ENCODE data around the gene LACTB.
"Not testable (repeated sequence)": the region's sequence is repeated elsewhere in the genome, so short reads cannot be mapped to it uniquely, and the experiment has no call there.

The LACTB gene

DNA sequence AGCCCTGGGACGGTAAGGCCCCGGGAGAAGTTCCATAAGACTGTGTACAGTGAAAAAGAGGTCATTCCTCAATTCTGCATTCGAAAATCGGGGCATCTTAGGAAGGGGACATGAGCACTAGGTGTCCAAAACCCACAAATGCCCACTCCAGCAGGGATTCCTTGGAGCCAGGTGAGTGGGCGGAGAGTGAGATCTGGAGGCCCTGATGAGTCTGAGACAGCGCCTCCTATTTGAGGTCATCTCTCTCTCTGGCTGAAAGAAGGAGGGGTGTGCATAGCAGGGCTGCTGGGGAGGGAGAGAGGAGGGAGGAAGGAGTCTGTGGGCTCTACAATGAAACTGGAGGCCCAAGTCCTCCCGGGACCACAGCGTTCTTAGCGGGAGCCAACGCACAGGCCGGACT is 38.1 kb upstream of the LACTB start:
- no peak overlapping the region for H3K4me3 Mint-ChIP-seq
- no peaks in the 10 kb centered on the region for H3K9me3 Mint-ChIP-seq
- no peaks in the 10 kb centered on the region for H3K4me1 Mint-ChIP-seq
- H3K36me3 Mint-ChIP-seq: no peaks in the 10 kb centered on the region
- H3K27ac Mint-ChIP-seq: no peak overlapping the region
- ATAC-seq (ENCODE audit: low read depth): no peak
- peaks cover 6% of the 10 kb centered on the region for H3K27me3 Mint-ChIP-seq
- no peak for DNase-seq (ENCODE audit: low spot score in 2 of 2)

DNA sequence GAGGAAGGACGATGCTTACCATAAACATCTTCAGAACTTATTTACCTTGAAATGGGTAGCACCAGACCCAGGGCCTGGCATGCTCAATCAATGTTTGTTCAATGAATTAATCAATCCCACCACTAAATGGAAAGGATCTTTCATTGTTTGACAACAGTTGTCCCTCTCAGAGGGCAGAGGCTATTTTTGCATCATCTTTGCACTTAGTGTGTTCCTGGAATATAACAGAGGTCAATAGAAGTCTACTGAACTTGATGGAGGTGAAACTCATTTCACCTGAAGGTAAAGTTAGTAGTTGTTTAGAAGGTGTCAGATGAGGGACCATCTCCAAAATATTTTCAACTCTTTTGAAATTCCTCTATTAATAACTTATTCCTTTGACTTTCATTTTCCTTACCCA is 36.9 kb upstream of the LACTB start:
- H3K36me3 Mint-ChIP-seq: no peaks in the 10 kb centered on the region
- no peak overlapping the region for H3K4me3 Mint-ChIP-seq
- H3K9me3 Mint-ChIP-seq: no peaks in the 10 kb centered on the region
- ATAC-seq (ENCODE audit: low read depth) (no peak), DNase-seq (ENCODE audit: low spot score in 2 of 2) (no peak)
- peaks cover 5% of the 10 kb centered on the region for H3K4me1 Mint-ChIP-seq
- H3K27ac Mint-ChIP-seq: no peak overlapping the region
- peaks cover 6% of the 10 kb centered on the region for H3K27me3 Mint-ChIP-seq

DNA sequence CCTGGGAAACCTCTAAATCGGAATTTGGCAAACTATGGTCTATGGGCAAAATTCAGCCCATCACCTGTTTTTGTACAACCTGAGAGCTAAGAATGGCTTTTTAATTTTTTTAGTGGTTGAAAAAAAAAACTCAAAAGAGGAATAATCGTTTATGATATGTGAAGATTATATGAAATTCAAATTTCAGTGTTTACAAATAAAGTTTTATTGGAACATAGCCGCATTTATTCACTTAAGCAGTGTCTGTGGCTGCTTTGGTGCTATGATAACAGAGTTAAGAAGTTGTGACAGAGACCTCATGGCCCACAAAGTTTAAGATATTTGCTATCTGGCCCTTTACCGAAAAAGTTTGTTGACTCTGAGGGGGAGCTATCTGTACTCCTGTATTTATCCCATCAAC is 36.4 kb upstream of the LACTB start:
- Mint-ChIP-seq H3K27ac (no peak overlapping the region), H3K27me3 (peaks cover 6% of the 10 kb centered on the region), H3K4me3 (no peak overlapping the region), H3K4me1 (peaks cover 5% of the 10 kb centered on the region), H3K36me3 (no peaks in the 10 kb centered on the region), H3K9me3 (no peaks in the 10 kb centered on the region)
- no peak for ATAC-seq (ENCODE audit: low read depth)
- DNase-seq (ENCODE audit: low spot score in 2 of 2): no peak

DNA sequence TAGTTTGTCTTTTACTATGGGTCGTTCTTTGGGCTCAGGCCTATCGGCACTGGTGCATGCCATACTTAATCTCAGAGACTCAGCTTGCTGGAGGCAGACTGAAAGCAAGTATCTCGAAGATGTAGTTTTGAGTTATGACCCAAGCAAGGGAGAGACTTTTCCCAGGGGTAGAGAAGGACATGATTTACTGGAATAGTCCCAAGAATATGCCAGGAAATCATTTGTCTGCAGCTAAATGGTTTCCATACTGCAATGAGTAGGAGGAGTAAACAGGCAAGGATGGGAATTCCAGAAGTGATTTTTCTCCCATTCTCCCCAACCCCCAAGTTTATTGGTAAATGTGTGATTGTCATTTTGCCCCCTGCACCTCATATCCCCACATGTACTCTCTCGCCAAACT is 35.4 kb upstream of the LACTB start:
- Mint-ChIP-seq H3K27me3 (peaks cover 6% of the 10 kb centered on the region), H3K9me3 (no peaks in the 10 kb centered on the region), H3K4me1 (peaks cover 5% of the 10 kb centered on the region), H3K4me3 (no peak overlapping the region), H3K27ac (no peak overlapping the region), H3K36me3 (no peaks in the 10 kb centered on the region)
- ATAC-seq (ENCODE audit: low read depth): no peak
- DNase-seq (ENCODE audit: low spot score in 2 of 2): no peak

DNA sequence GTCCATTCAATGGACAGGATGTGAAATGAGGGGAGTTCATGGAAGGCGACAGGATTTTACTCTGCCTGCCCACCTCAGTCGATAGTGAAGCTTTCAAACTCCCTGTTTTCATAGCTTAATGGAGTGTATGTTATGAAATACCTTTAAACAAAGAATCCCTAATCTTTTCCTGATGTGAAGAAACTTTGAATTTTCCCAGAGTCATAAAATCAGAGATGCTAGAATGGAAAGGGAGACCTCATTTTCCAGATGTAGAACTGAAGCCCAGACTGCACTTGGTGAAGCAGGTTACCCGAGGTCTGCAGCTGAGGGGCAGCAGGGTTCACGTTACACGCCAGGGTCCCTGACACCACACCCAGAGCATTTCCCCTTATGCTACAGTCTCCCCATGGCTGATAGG is 34.7 kb upstream of the LACTB start:
- Mint-ChIP-seq H3K27ac (no peak overlapping the region), H3K9me3 (no peaks in the 10 kb centered on the region), H3K4me3 (no peak overlapping the region), H3K4me1 (peaks cover 5% of the 10 kb centered on the region), H3K36me3 (no peaks in the 10 kb centered on the region), H3K27me3 (peaks cover 3% of the 10 kb centered on the region)
- no peak for ATAC-seq (ENCODE audit: low read depth)
- DNase-seq (ENCODE audit: low spot score in 2 of 2): no peak

DNA sequence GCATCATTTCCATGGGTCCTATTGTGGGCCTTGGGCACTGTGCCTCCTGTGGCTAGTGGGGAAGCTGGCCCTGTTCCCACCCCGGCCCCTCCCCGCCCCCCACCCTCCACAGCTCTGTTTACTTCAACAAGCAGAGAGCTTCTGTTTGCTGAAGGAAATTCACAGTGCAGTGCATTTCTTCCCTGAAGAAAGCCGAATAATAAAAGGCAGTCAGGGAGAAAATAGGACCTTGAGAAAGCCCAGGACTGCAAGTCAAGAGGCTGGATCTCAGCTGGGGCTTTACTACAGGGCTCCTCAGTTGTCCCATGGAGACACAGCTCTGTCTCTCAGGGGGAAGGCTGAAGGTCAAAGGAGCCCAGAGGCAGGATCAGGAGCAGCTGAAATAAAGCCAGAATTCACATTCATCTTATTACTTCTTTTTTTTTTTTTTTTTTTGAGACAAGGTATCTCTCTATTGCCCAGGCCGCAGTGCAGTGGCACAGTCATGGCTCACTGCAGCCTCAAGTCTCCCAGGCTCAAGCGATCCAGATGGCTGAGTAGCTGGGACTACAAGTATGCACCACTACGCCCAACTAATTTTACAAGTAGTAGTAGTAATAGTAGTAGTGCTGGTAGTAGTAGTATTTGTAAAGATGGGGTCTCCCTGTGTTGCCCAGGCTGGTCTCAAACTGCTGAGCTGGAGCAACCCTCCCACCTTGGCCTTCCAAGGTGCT is 33.0 kb upstream of the LACTB start:
- H3K9me3 Mint-ChIP-seq: no peaks in the 10 kb centered on the region
- H3K4me1 Mint-ChIP-seq: peaks cover 10% of the 10 kb centered on the region
- DNase-seq (ENCODE audit: low spot score in 2 of 2): no peak

DNA sequence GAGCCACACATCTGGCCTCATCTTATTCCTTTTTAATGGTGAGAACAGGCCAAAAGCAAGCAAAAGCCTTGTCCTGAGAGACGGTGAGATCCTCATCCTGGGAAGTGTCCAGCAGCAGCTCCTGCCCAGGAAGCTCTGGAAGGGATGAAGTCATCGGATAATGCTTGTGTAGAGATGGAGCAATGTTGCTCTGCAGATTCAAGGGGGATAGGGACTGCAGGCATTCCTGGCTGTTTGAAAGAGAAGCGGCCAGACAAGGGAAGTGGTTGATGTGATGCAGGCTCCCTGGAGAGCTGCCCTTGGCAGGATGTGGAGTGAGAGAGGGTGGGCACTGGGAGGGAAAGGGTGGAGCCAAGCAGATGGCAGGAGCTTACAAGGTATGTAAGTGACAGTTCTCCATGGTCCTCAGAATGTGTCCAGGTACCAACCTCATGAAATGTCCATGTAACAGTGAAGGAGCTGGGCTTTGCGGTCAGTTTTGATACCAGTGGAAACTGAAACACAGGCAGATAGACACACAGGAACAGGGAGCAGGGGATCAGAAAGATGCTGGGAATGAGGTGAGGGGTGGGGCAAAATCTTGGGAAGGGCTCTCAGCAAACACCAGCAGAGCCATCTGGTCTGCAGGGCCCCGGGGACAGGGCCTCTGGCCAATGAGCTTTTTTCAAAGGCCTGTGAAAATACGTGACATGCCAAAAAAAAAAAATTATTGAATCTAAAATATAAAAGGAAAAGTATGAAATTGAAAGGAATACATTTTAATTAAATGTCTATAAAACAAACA is 32.2 kb upstream of the LACTB start:
- Mint-ChIP-seq H3K27ac (no peak overlapping the region), H3K4me3 (no peak overlapping the region), H3K36me3 (no peaks in the 10 kb centered on the region), H3K4me1 (peaks cover 11% of the 10 kb centered on the region), H3K9me3 (no peaks in the 10 kb centered on the region), H3K27me3 (peaks cover 2% of the 10 kb centered on the region)
- DNase-seq (ENCODE audit: low spot score in 2 of 2): no peak
- ATAC-seq (ENCODE audit: low read depth): no peak

More for the DNA sequence above, 33.0 kb upstream of the LACTB start:
- Mint-ChIP-seq H3K27ac (no peak overlapping the region), H3K36me3 (no peaks in the 10 kb centered on the region), H3K4me3 (no peak overlapping the region), H3K27me3 (peaks cover 2% of the 10 kb centered on the region)
- no peak for ATAC-seq (ENCODE audit: low read depth)

DNA sequence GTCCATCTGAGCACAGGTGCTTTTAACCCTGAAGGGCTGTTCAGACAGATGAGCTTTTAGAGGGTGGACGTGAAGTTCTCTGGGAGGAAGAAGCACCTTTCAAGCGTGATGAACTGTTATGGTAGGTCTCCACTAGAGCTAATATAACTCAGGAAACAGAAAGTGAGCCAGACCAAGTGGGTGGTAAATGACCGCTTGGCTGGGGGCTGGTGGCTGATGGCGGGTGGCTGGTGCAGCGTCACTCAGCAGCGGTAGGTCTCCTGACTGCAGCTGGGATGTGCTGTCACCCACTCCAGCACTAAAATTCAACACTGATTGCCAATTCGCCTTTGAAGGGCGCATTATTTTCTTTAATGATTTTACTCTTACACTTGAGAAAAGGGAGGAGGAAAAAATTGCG is 31.2 kb upstream of the LACTB start:
- ATAC-seq (ENCODE audit: low read depth) (no peak), DNase-seq (ENCODE audit: low spot score in 2 of 2) (no peak)
- Mint-ChIP-seq H3K4me3 (no peak overlapping the region), H3K36me3 (no peaks in the 10 kb centered on the region), H3K9me3 (no peaks in the 10 kb centered on the region), H3K4me1 (peaks cover 11% of the 10 kb centered on the region), H3K27ac (no peak overlapping the region), H3K27me3 (peaks cover 2% of the 10 kb centered on the region)

DNA sequence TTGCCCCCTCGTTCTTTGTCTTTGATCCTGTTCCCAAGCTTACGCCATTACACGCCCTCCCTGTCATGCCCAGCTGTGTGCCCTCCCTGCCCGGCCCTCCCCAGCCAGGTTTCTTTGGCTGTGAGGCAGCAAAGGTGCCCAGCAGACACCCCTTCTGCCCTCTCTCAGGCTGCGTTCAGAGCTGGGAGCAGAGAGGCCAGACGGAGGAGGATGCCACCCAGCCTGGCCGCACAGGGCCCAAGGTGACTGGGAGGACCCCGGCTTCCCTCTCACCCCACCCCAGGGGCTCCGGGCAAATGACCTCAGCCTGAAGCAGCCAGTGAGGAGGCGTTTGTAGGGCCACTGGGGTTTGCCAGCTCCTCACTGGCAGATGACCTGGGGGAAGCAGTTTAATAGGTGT is 30.8 kb upstream of the LACTB start:
- peaks cover 2% of the 10 kb centered on the region for H3K27me3 Mint-ChIP-seq
- no peak for ATAC-seq (ENCODE audit: low read depth)
- H3K27ac Mint-ChIP-seq: no peak overlapping the region
- no peak overlapping the region for H3K4me3 Mint-ChIP-seq
- no peaks in the 10 kb centered on the region for H3K9me3 Mint-ChIP-seq
- peaks cover 11% of the 10 kb centered on the region for H3K4me1 Mint-ChIP-seq
- no peak for DNase-seq (ENCODE audit: low spot score in 2 of 2)
- H3K36me3 Mint-ChIP-seq: no peaks in the 10 kb centered on the region

DNA sequence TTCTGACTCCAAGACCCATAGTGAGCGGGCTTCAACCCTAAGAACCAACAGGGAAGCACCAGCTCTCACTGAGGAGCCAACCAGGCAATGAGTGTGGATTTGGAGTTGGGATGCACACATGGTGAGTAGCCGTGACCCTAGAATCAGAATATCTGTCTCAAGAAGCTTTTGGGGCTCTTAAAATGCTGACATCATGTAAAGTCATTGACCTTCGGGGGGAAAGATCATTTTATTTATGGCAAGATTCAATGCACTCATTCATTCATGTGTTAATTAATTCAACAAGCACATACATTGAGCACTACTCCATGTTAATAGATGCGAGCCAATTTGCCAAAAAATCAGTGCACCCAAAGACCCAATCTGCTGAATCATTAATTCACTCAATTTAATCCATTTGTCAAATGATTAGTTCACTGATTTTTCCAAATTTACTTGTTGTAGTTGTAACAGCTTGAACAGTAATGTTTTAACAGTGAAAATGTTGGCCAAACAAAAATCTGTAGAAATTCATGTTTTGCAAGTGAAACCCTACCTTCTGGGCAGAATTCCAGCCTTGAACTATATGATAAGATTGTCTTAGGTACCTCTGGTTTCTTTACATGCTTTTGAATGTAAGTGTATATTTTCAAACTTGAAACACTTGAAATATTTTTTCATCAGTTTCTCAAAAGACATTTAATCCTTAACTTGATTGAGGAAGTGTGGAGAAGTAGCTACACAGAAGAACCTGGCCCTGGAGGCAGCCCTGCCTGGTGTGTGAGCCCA is 29.8 kb upstream of the LACTB start:
- H3K27me3 Mint-ChIP-seq: peaks cover 2% of the 10 kb centered on the region
- H3K4me3 Mint-ChIP-seq: no peak overlapping the region
- H3K4me1 Mint-ChIP-seq: peaks cover 11% of the 10 kb centered on the region
- no peaks in the 10 kb centered on the region for H3K9me3 Mint-ChIP-seq
- DNase-seq (ENCODE audit: low spot score in 2 of 2) (no peak), ATAC-seq (ENCODE audit: low read depth) (no peak)
- no peak overlapping the region for H3K27ac Mint-ChIP-seq
- no peaks in the 10 kb centered on the region for H3K36me3 Mint-ChIP-seq

DNA sequence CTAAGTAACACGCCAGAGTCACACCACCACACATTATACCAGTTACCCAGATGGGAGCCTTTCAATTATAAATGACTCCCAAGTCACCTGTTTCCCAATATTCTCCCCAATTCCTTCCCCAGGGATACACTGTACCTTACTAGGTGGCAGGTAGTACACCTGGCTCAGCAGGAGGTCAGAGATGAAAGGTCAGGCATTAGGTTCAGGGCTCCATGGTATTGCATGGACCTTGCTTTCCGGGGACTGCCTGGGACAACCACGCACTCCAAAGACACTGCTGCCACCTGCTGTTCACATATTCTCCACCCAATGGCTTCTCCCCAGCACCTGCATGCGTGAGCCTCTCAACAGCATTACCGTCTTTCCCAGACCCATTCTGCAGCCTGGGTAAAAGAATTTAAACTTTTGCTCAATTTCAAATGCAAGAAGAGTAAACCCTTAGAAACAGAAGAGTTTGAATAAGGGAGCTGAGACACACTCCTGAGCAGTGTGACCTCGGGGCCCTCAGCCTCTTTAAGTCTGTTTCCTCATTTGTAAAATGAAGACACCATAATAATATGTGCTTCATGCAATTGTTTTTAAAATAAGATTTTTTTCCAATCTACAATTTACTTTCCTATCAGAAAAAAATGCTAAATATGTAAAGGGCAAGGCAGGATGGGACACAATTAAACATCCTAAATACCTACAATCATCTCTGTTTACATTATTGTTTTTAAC is 28.0 kb upstream of the LACTB start:
- ATAC-seq (ENCODE audit: low read depth): peak; percentile 91
- H3K27me3 Mint-ChIP-seq: peaks cover 2% of the 10 kb centered on the region
- H3K27ac Mint-ChIP-seq: no peak overlapping the region
- H3K36me3 Mint-ChIP-seq: no peaks in the 10 kb centered on the region
- DNase-seq (ENCODE audit: low spot score in 2 of 2): peak; percentile 52 to 56
- peaks cover 11% of the 10 kb centered on the region for H3K4me1 Mint-ChIP-seq
- H3K9me3 Mint-ChIP-seq: no peaks in the 10 kb centered on the region
- H3K4me3 Mint-ChIP-seq: no peak overlapping the region

DNA sequence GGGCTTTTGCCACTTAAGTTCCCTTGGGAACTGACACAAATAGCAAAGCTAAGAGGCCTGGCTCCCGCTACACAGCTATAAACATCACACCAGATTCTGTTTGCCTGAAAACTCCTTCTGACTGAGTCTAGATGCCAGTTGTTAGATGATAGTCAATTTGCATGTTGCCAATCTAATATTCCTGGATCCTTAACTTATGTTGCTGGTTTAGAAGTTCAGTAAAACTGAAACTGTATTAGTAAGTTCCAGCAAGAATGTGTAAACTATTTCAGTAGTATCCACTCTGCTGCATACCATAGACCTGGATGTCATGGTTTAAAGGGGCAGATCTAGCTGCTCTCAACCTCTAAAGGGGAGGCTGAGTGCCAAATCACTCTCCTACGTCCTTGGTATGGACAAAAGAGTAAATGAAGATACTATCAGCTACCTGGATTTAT is 27.1 kb upstream of the LACTB start:
- Mint-ChIP-seq H3K27ac (no peak overlapping the region), H3K36me3 (no peaks in the 10 kb centered on the region), H3K9me3 (no peaks in the 10 kb centered on the region), H3K4me1 (peaks cover 7% of the 10 kb centered on the region), H3K4me3 (no peak overlapping the region), H3K27me3 (peaks cover 1% of the 10 kb centered on the region)
- DNase-seq (ENCODE audit: low spot score in 2 of 2): no peak
- ATAC-seq (ENCODE audit: low read depth): no peak

DNA sequence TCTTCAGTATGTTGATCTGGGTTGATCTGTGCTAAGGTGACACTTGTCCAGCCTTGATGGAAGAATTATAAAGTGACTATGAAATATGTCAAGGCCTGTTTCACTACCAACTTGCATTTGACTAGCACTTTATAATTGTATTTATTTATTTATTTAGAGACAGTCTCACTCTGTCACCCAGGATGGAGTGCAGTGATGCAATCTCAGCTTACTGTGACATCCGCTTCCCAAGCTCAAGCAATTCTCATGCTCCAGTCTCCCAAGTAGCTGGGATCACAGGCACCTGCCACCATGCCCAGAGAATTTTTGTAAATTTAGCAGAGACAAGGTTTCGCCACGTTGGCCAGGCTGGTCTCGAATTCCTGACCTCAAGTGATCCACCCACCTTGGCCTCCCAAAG is 25.5 kb upstream of the LACTB start:
- peaks cover 6% of the 10 kb centered on the region for H3K4me1 Mint-ChIP-seq
- ATAC-seq (ENCODE audit: low read depth) (no peak), DNase-seq (ENCODE audit: low spot score in 2 of 2) (no peak)
- no peaks in the 10 kb centered on the region for H3K27me3 Mint-ChIP-seq
- no peaks in the 10 kb centered on the region for H3K9me3 Mint-ChIP-seq
- no peaks in the 10 kb centered on the region for H3K36me3 Mint-ChIP-seq
- H3K27ac Mint-ChIP-seq: no peak overlapping the region
- no peak overlapping the region for H3K4me3 Mint-ChIP-seq

DNA sequence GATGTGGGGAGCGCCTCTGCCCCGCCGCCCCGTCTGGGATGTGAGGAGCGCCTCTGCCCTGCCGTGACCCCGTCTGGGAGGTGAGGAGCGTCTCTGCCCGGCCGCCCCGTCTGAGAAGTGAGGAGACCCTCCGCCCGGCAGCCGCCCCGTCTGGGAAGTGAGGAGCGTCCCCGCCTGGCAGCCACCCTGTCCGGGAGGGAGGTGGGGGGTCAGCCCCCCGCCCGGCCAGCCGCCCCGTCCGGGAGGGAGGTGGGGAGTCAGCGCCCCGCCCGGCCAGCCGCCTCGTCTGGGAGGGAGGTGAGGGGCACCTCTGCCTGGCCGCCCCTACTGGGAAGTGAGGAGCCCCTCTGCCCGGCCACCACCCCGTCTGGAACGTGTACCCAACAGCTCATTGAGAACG is 22.8 kb upstream of the LACTB start:
- ATAC-seq (ENCODE audit: low read depth); H3K36me3 Mint-ChIP-seq; H3K9me3 Mint-ChIP-seq; H3K27ac Mint-ChIP-seq; DNase-seq (ENCODE audit: low spot score in 2 of 2); H3K4me3 Mint-ChIP-seq; H3K4me1 Mint-ChIP-seq; H3K27me3 Mint-ChIP-seq: not testable (repeated sequence)
